Natural killer cell treated with Interleukin-12 subunit alpha and Interleukin-12 subunit beta and Interleukin-15 and Interleukin-18, amount 100 ng/mL, for 72 hours (primary cell): ENCODE measurements around the gene BAHD1. TPM values are rescaled to one million over a fixed set of nuclear protein-coding genes. Genes with fewer than 3 reads are reported as not detected.

ENCODE experiments used
- ATAC-seq, 2 donors: fragments of 150-1000 bp; cut with Tn5 transposase in 1 of 2; sonication (Bioruptor Pico), chemical (Tn5 transposase) in 1 of 2; 2 replicates each; pipeline ENCODE4 v1.10.0; 2021
- DNase-seq: peaks from one replicate; pipeline ENCODE4 v3.0.0; 2022; ENCODE audit warnings: low spot score
- H3K27ac Mint-ChIP-seq, 2 donors: 1 replicate in 1 of 2; 2 replicates in 1 of 2; pipeline ENCODE4 v1.8.0; 2022; ENCODE audit warnings: mixed read lengths in 2 of 2, mild to moderate bottlenecking in 1 of 2, moderate library complexity in 1 of 2
- H3K27me3 Mint-ChIP-seq, 2 donors: 1 replicate in 1 of 2; 2 replicates in 1 of 2; pipeline ENCODE4 v1.8.0; 2022; ENCODE audit warnings: mixed read lengths in 2 of 2
- H3K36me3 Mint-ChIP-seq: one replicate; pipeline ENCODE4 v1.8.0; 2022; ENCODE audit warnings: mixed read lengths
- H3K4me1 Mint-ChIP-seq, 2 donors: 1 replicate in 1 of 2; 2 replicates in 1 of 2; pipeline ENCODE4 v1.8.0; 2022; ENCODE audit warnings: low read depth in 2 of 2, mixed read lengths in 2 of 2, mild to moderate bottlenecking in 1 of 2
- H3K4me3 Mint-ChIP-seq: one replicate; pipeline ENCODE4 v1.8.0; 2022; ENCODE audit warnings: mixed read lengths
- H3K9me3 Mint-ChIP-seq: 2 replicates; pipeline ENCODE4 v1.8.0; 2022; ENCODE audit warnings: mixed read lengths
- total RNA-seq, 2 donors: library from RNA; stranded (reverse); gene quantifications; one replicate each; pipeline ENCODE4 v1.2.3, GENCODE V29; 2022

The BAHD1 gene
- total RNA-seq, 2 donors from 2014 or later = 27.9 to 29.2 TPM

DNA sequence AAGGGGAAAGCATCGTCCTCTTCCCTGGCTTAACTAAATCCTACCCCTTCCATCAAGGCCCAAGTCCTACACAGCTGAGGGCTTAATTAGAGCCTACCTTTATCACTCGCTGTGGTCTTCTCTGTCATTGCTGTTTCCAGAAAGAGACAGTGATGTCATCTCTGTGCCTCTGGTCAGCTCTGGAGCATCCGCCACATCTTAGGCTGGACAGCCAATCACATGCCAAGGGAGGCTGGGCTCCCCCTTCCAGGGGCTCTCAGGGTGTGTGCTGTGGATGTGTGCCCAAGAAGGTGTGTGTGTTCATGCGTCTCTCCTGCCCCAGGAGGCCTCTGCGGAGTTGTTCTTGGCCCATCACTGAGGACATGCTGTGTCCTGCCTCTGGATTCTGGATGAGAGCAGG lies 72.9 kb downstream of the BAHD1 start:
- Mint-ChIP-seq H3K4me1 (peaks cover 14 to 19% of the 10 kb centered on the region in 2 donors), H3K9me3 (no peaks in the 10 kb centered on the region), H3K4me3 (no peak overlapping the region), H3K36me3 (no peaks in the 10 kb centered on the region), H3K27ac (no peak overlapping the region), H3K27me3 (peaks cover 24 to 29% of the 10 kb centered on the region in 2 donors)
- ATAC-seq = no peak
- DNase-seq = no peak

DNA sequence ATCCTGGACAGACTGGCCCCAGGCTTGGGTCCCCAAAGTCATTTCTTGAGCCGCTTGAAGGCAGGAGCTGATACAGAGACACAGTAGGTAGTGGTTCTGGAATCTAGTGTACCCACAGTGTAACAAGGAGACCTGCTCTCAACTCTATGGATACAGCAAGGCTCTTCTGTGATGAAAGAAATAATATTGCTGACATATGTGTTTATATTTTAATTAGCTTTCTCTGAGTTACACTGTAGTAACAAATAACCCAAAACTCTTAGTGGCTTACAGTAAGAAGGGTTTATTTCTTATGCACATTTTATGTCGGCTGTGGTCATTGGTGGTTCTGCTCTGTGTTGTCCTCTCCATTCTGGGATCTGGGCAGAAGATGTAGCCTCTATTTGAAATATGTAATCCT lies 75.6 kb downstream of the BAHD1 start:
- Mint-ChIP-seq H3K9me3 (no peaks in the 10 kb centered on the region), H3K4me1 (peaks cover 6 to 15% of the 10 kb centered on the region in 2 donors), H3K27me3 (peaks cover 14 to 16% of the 10 kb centered on the region in 2 donors), H3K27ac (no peak overlapping the region), H3K36me3 (no peaks in the 10 kb centered on the region), H3K4me3 (no peak overlapping the region)
- DNase-seq (no peak), ATAC-seq (no peak)

Other genes with a start within 250 kb of the BAHD1 start
- 1 to 10 TPM; 1.9 to 2.9 TPM for gene PAK6, start 201.9 kb upstream of the BAHD1 start, total RNA-seq
- gene ANKRD63, start 157.9 kb upstream of the BAHD1 start, total RNA-seq = not detected
- gene PLCB2, start 133.0 kb upstream of the BAHD1 start, total RNA-seq = 100 to 1,000 TPM in 1 of 2 donors, 10 to 100 TPM in 1; 90.5 to 109 TPM
- 10 to 100 TPM; 16.7 to 17.5 TPM for gene INAFM2, start 117.3 kb upstream of the BAHD1 start, total RNA-seq
- under 1 TPM; 0.29 to 0.47 TPM for gene CCDC9B, start 100.0 kb upstream of the BAHD1 start, total RNA-seq
- gene PHGR1, start 89.9 kb upstream of the BAHD1 start, total RNA-seq = not detected
- under 1 TPM; 0.25 to 1.00 TPM for gene DISP2, start 82.7 kb upstream of the BAHD1 start, total RNA-seq
- gene KNSTRN, start 58.2 kb upstream of the BAHD1 start, total RNA-seq = 10 to 100 TPM; 32.4 to 75.1 TPM
- gene IVD, start 35.2 kb upstream of the BAHD1 start, total RNA-seq = 100 to 1,000 TPM in 1 of 2 donors, 10 to 100 TPM in 1; 63.3 to 111 TPM
- 10 to 100 TPM in 1 of 2 donors, 1 to 10 TPM in 1; 9.1 to 14.7 TPM for gene CHST14, start 30.0 kb downstream of the BAHD1 start, total RNA-seq
- 10 to 100 TPM; 49.0 to 52.5 TPM for gene CCDC32, start 124.1 kb downstream of the BAHD1 start, total RNA-seq
- 10 to 100 TPM; 14.3 to 19.0 TPM for gene RPUSD2, start 128.3 kb downstream of the BAHD1 start, total RNA-seq
- gene KNL1, start 153.3 kb downstream of the BAHD1 start, total RNA-seq = 10 to 100 TPM; 20.1 to 48.6 TPM